Neural cell (in vitro differentiated cells): ENCODE data around the gene JADE2. TPM values are rescaled to one million over a fixed set of nuclear protein-coding genes. Genes with fewer than 3 reads are reported as not detected.

Experiments used
- H2AFZ ChIP-seq: fragments of 200-600, 300-800 bp; sonication (generic), shearing (Covaris generic); 2 replicates; pipeline ENCODE4 v1.6.0; 2014; ENCODE audit warnings: low read depth, mild to moderate bottlenecking, antibody characterized with exemption, low read length, moderate library complexity
- H3F3A ChIP-seq: fragments of 200-600 bp; shearing (Covaris generic); 2 replicates; pipeline ENCODE4 v1.6.1; 2016; ENCODE audit warnings: mild to moderate bottlenecking, moderate library complexity, mixed read lengths, antibody characterized with exemption, low read length; ENCODE audit not compliant: insufficient read depth, poor library complexity, severe bottlenecking
- H3K27ac ChIP-seq: fragments of 200-600, 300-800 bp; sonication (generic), shearing (Covaris generic); 2 replicates; pipeline ENCODE4 v1.5.1; 2014; ENCODE audit warnings: mild to moderate bottlenecking, low read length, moderate library complexity
- H3K27me3 ChIP-seq: fragments of 300-800, 200-600 bp; sonication (generic), shearing (Covaris generic); 2 replicates; pipeline ENCODE4 v1.6.0; 2014; ENCODE audit warnings: mild to moderate bottlenecking, low read depth, low read length, moderate library complexity; ENCODE audit not compliant: insufficient read depth
- H3K36me3 ChIP-seq: fragments of 300-800, 200-600 bp; sonication (generic), shearing (Covaris generic); 2 replicates; pipeline ENCODE4 v1.5.1; 2014; ENCODE audit warnings: mild to moderate bottlenecking, antibody characterized with exemption, low read length, moderate library complexity; ENCODE audit not compliant: insufficient read depth
- H3K4me2 ChIP-seq: fragments of 300-800, 200-600 bp; sonication (generic), shearing (Covaris generic); 2 replicates; pipeline ENCODE4 v1.6.0; 2014; ENCODE audit warnings: mild to moderate bottlenecking, low read length
- H3K4me3 ChIP-seq: fragments of 300-800, 200-600 bp; sonication (generic), shearing (Covaris generic); 2 replicates; pipeline ENCODE4 v1.5.1; 2014; ENCODE audit warnings: mild to moderate bottlenecking, low read length, moderate library complexity
- H3K79me2 ChIP-seq: fragments of 200-600 bp; shearing (Covaris generic); replicated peaks from 2 replicates; pipeline ENCODE4 v1.6.0; 2014; ENCODE audit warnings: mild to moderate bottlenecking, low read length, moderate library complexity; ENCODE audit not compliant: insufficient read depth
- H3K9ac ChIP-seq: fragments of 300-800, 200-600 bp; sonication (generic), shearing (Covaris generic); 2 replicates; pipeline ENCODE4 v1.6.1; 2016; ENCODE audit warnings: mild to moderate bottlenecking, low read length, mixed read lengths
- H3K9me2 ChIP-seq: fragments of 200-600 bp; shearing (Covaris generic); 2 replicates; pipeline ENCODE4 v1.6.1; 2016; ENCODE audit warnings: mild to moderate bottlenecking, low read length, mixed read lengths; ENCODE audit not compliant: insufficient read depth
- H3K9me3 ChIP-seq: fragments of 200-600, 300-800 bp; sonication (generic), shearing (Covaris generic); 2 replicates; pipeline ENCODE4 v1.6.1; 2016; ENCODE audit warnings: mild to moderate bottlenecking, mixed run types, low read length, moderate library complexity, mixed read lengths
- H4K20me1 ChIP-seq: fragments of 200-600 bp; shearing (Covaris generic); 2 replicates; pipeline ENCODE4 v1.6.1; 2016; ENCODE audit warnings: mild to moderate bottlenecking, mixed run types; ENCODE audit not compliant: insufficient read depth
- CTCF ChIP-seq: fragments of 450-650 bp; IDR thresholded peaks from 2 replicates; pipeline ENCODE4 v1.5.1; 2014; ENCODE audit warnings: antibody characterized with exemption, mild to moderate bottlenecking, moderate library complexity; ENCODE audit not compliant: poor library complexity, severe bottlenecking
- EP300 ChIP-seq: fragments of 450-650 bp; conservative IDR thresholded peaks from 2 replicates; pipeline ENCODE4 v1.6.1; 2014; ENCODE audit warnings: antibody characterized with exemption, mild to moderate bottlenecking, moderate library complexity; ENCODE audit not compliant: poor library complexity, severe bottlenecking
- EZH2 ChIP-seq: fragments of 200-600, 300-800 bp; shearing (Covaris generic), sonication (generic); IDR thresholded peaks from 2 replicates; pipeline ENCODE4 v1.6.1; 2014; ENCODE audit warnings: antibody characterized with exemption, low read length, borderline replicate concordance, mild to moderate bottlenecking; ENCODE audit not compliant: insufficient read depth, poor library complexity, severe bottlenecking
- MXI1 ChIP-seq: fragments of 450-650 bp; conservative IDR thresholded peaks from 2 replicates; pipeline ENCODE4 v1.6.1; 2014; ENCODE audit warnings: antibody characterized with exemption, mild to moderate bottlenecking; ENCODE audit not compliant: poor library complexity, severe bottlenecking
- POLR2AphosphoS5 ChIP-seq: IDR thresholded peaks from 2 replicates; pipeline ENCODE4 v1.6.1; 2012
- RAD21 ChIP-seq: fragments of 450-650 bp; conservative IDR thresholded peaks from 2 replicates; pipeline ENCODE4 v1.6.1; 2014; ENCODE audit warnings: antibody characterized with exemption, mild to moderate bottlenecking, moderate library complexity
- REST ChIP-seq: IDR thresholded peaks from 2 replicates; pipeline ENCODE4 v1.6.1; 2012; ENCODE audit warnings: borderline replicate concordance
- SMC3 ChIP-seq: fragments of 450-650 bp; conservative IDR thresholded peaks from 2 replicates; pipeline ENCODE4 v1.6.1; 2014; ENCODE audit warnings: antibody characterized with exemption, mild to moderate bottlenecking, moderate library complexity; ENCODE audit not compliant: poor library complexity
- TAF1 ChIP-seq: IDR thresholded peaks from 2 replicates; pipeline ENCODE4 v1.6.1; 2012; ENCODE audit warnings: low read depth
- polyA plus RNA-seq: library from polyadenylated mRNA; depleted of rRNA; stranded (reverse); fragments of >200 nt; gene quantifications from 2 replicates; pipeline ENCODE4 v1.2.3, GENCODE V29; 2014

The JADE2 gene
- polyA plus RNA-seq, 1 donor from 2014 or later = 1.9 TPM

- no peaks in the 10 kb centered on the region for H3F3A ChIP-seq
- no peaks in the 10 kb centered on the region for H3K27me3 ChIP-seq
- no peak overlapping the region for H3K4me3 ChIP-seq
- no peak overlapping the region for H2AFZ ChIP-seq
- H3K9me3 ChIP-seq = no peaks in the 10 kb centered on the region
- H3K27ac ChIP-seq = no peak overlapping the region
- H3K9me2 ChIP-seq = no peaks in the 10 kb centered on the region
- no peak overlapping the region for H3K4me2 ChIP-seq
- H3K79me2 ChIP-seq = no peaks in the 10 kb centered on the region
- no peaks in the 10 kb centered on the region for H4K20me1 ChIP-seq
- H3K9ac ChIP-seq = no peak overlapping the region
- TF ChIP-seq RAD21 = no peak
- no peak for TF ChIP-seq POLR2AphosphoS5
- no peak for TF ChIP-seq MXI1
- no peak for TF ChIP-seq TAF1
- no peak for TF ChIP-seq REST
- TF ChIP-seq SMC3 = no peak
- H3K36me3 ChIP-seq = no peaks in the 10 kb centered on the region
Measured at GRCh38 chr5:134608555-134608954, 83.1 kb downstream of the JADE2 start.

GRCh38 chr5:134609232-134609851 lies 83.9 kb downstream of the JADE2 start:
- H3K36me3 ChIP-seq = no peaks in the 10 kb centered on the region
- no peaks in the 10 kb centered on the region for H3K79me2 ChIP-seq
- no peak overlapping the region for H3K4me3 ChIP-seq
- TF ChIP-seq EZH2 (no peak), RAD21 (no peak), POLR2AphosphoS5 (no peak), EP300 (no peak), CTCF (no peak), TAF1 (no peak), MXI1 (no peak), SMC3 (no peak), REST (no peak)
- no peak overlapping the region for H3K27ac ChIP-seq
- no peaks in the 10 kb centered on the region for H3K9me2 ChIP-seq
- H2AFZ ChIP-seq = no peak overlapping the region
- H3K4me2 ChIP-seq = no peak overlapping the region
- H3K27me3 ChIP-seq = no peaks in the 10 kb centered on the region
- no peaks in the 10 kb centered on the region for H3F3A ChIP-seq
- no peak overlapping the region for H3K9ac ChIP-seq
- H4K20me1 ChIP-seq = no peaks in the 10 kb centered on the region
- H3K9me3 ChIP-seq = no peaks in the 10 kb centered on the region
